Ovary (tissue), 9 donors: Measurements from ENCODE around the gene USF2. TPM values are rescaled to one million over a fixed set of nuclear protein-coding genes. Genes with fewer than 3 reads are reported as not detected.

Experiments
- DNase-seq, 5 donors: peaks; one replicate each; pipeline ENCODE4 v3.0.0-alpha.2; 2019 to 2020
- H3K27ac ChIP-seq, 2 donors: fragments of 200-600 bp; one replicate each; pipeline versions ENCODE4 v1.5.1 to v1.8.0; 2019 to 2022
- H3K27me3 ChIP-seq: fragments of 200-600 bp; one replicate; pipeline ENCODE4 v1.8.0; 2022
- H3K36me3 ChIP-seq: fragments of 200-600 bp; sonication (generic); one replicate; pipeline ENCODE4 v1.5.1; 2019
- H3K4me1 ChIP-seq: one replicate; pipeline ENCODE4 v1.8.1; 2013; ENCODE audit warnings: mild to moderate bottlenecking, moderate library complexity; ENCODE audit not compliant: insufficient read depth
- H3K4me3 ChIP-seq: fragments of 200-600 bp; sonication (generic); one replicate; pipeline ENCODE4 v1.5.1; 2017
- H3K9me3 ChIP-seq, 2 donors: fragments of 200-600 bp in 1 of 2; sonication (generic) in 1 of 2; one replicate each; pipeline versions ENCODE4 v1.5.1 to v1.8.1; 2013 to 2019; ENCODE audit warnings: mild to moderate bottlenecking in 1 of 2, moderate library complexity in 1 of 2
- EP300 ChIP-seq: sonication (generic); formaldehyde crosslinking; IDR thresholded peaks from one replicate; pipeline ENCODE4 v1.6.1; 2017; ENCODE audit warnings: antibody characterized with exemption
- POLR2A ChIP-seq: fragments of 450-650 bp; IDR thresholded peaks from one replicate; pipeline ENCODE4 v1.6.1; 2017; ENCODE audit warnings: antibody characterized with exemption, mild to moderate bottlenecking, moderate library complexity
- WGBS, 3 donors: extraction: QIAGEN DNeasy Blood & Tissue Kit in 1 of 3; methylation state at CpG; one replicate each; pipeline versions ENCODE4 v1.1.5 to v1.1.7; 2013 to 2017; 5-methylcytosine and 5-hydroxymethylcytosine counted together
- intact Hi-C, 4 donors: fragments of 100-400 bp; cut with DNase I; formaldehyde crosslinking; loops; one replicate each; pipeline versions ENCODE4 v1.11.0 to v1.15.1; 2022 to 2023
- polyA plus RNA-seq, 2 donors: library from polyadenylated mRNA; stranded (reverse); fragments of 200-250 nt in 1 of 2; fragments of 350-450 nt in 1 of 2; fragmentation: Illumina TruSeq in 1 of 2; extraction: RNeasy Lipid Tissue Mini Kit (QIAGEN cat#74804) in 1 of 2; gene quantifications; one replicate each; pipeline ENCODE4 v1.2.3, GENCODE V29; 2013 to 2014
- total RNA-seq, 7 donors: library from RNA; depleted of rRNA in 2 of 7; stranded (reverse); fragments of >200 nt in 2 of 7; fragmentation: NEBNext Ultra II Directional in 3 of 7; extraction: Animal tissue kit (Norgen Biotek cat#: 25700) in 3 of 7; gene quantifications; one replicate each; pipeline versions ENCODE4 v1.1.0 to v1.2.4, GENCODE V29; 2016 to 2023
- TF ChIP-seq, protein P1 (sequence below), 3 donors: fragments of 450-650 bp in 2 of 3; fragments of 200-600 bp in 1 of 3; IDR thresholded peaks; one replicate each; pipeline versions ENCODE4 v1.5.1 to v1.8.0; 2016 to 2022; ENCODE audit warnings: antibody characterized with exemption in 3 of 3, mild to moderate bottlenecking in 1 of 3
- donor health status: DM: no; HTN: no; CAD: no; lungs with moderate emphysema.
- donor health status: DM: no; HTN: no; CAD: no.
- donor health status: Bipolar disorder and iron deficiency.
- donor health status: DM: yes; HTN: yes; CAD: no.
- donor health status: DM: no; HTN: no; CAD: no.
- donor health status: DM: yes; HTN: yes; CAD: no.

The USF2 gene
- total and polyA plus RNA-seq, 9 donors, result 105 to 218 (median 159) TPM

DNA sequence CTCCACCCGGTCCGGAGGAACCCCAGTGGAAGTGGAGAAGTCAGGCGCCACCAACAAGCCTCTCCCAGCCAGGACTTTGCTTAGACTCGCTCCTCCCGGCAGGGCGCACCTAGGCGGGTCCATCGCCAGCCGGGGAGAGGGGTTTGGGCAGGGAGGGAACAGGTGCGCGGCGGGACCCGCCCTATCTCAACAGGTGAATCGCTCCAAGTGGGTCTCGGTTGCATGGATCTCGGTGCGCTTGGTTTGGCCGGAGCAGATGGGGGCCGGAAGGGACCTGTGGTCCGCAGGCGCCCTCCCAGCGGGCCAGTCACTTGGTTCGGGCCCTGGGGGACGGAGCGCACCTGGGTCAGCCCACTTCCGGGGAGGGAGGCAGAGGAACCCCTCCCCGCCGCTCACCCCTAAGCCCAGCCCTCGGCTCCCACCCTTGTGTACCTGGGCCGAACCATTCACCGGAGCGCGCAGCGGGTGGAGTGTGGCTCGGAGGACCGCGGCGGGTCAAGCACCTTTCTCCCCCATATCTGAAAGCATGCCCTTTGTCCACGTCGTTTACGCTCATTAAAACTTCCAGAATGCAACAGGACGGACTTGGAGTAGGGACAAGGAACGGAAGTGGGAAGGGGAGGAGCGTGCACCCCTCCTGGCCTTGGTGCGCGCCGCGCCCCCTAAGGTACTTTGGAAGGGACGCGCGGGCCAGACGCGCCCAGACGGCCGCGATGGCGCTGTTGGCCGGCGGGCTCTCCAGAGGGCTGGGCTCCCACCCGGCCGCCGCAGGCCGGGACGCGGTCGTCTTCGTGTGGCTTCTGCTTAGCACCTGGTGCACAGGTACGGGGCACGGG is 20.2 kb upstream of the USF2 start, which contains the start of gene LSR:
Gene LSR, plus strand, starts transcription at position 693 of the 836 bp plus-strand sequence. Its CDS starts 21 bp downstream, at position 714.
- TF ChIP-seq POLR2A (no peak), EP300 (no peak)
- TF ChIP-seq, protein P1, sequence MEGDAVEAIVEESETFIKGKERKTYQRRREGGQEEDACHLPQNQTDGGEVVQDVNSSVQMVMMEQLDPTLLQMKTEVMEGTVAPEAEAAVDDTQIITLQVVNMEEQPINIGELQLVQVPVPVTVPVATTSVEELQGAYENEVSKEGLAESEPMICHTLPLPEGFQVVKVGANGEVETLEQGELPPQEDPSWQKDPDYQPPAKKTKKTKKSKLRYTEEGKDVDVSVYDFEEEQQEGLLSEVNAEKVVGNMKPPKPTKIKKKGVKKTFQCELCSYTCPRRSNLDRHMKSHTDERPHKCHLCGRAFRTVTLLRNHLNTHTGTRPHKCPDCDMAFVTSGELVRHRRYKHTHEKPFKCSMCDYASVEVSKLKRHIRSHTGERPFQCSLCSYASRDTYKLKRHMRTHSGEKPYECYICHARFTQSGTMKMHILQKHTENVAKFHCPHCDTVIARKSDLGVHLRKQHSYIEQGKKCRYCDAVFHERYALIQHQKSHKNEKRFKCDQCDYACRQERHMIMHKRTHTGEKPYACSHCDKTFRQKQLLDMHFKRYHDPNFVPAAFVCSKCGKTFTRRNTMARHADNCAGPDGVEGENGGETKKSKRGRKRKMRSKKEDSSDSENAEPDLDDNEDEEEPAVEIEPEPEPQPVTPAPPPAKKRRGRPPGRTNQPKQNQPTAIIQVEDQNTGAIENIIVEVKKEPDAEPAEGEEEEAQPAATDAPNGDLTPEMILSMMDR (IDR thresholded peaks at IDR 0.05), result no peak
- intact Hi-C loops, result no loop called here

DNA sequence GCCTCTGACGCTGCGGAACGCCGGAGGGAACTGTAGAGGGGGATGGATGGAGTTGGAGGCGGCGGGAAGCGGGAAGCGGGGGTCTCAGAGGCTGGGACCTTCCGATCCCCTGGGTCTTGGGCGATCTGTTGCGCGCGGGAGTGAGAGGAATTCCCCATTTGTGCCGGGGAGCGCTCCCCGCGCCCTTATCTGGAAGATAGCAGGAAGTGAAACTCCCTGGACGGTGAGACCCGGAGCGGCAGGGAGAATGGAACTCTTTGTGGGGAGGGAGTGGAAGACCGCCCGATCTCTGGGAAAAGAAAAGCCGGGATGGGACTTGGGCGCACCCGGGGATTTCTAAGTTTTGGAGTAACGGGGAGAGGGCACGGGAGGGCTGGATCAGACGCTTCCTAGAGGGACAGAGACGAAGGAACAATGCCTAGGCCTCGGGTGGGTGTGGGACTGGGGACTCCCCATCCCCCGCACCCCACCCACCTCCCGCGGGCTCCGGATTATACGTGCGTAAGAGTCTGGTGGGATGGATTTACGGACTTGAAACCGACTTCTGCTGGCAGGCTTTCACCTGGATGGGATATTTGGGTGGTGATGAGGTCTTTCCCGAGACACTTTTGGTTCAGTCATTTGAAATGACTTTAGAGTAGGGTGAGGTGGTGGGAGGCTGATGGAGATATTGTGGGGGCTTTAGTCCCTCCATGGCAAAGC is 19.5 kb upstream of the USF2 start:
- DNase-seq, result peak in 1 of 5 donors; percentile 28
- Histone ChIP-seq H3K27ac (no peak overlapping the region), H3K36me3 (no peaks in the 10 kb centered on the region), H3K9me3 (peaks cover 0 to 2% of the 10 kb centered on the region in 2 donors), H3K4me3 (peak overlapping the region; percentile 41), H3K4me1 (peaks cover 2% of the 10 kb centered on the region), H3K27me3 (no peaks in the 10 kb centered on the region)
- 2 to 4% (median 2%) methylated on average over 39 of the region's 39 CpGs for WGBS, 3 donors
- intact Hi-C loops, result no loop called here
- TF ChIP-seq, protein P1 (IDR thresholded peaks at IDR 0.05), result no peak
- TF ChIP-seq POLR2A (no peak), EP300 (no peak)

More for the DNA sequence above, 20.2 kb upstream of the USF2 start, which contains the start of gene LSR:
- Histone ChIP-seq H3K4me3 (peak within 1 kb of the TSS; percentile 41), H3K27ac (no peak within 1 kb of the TSS), H3K36me3 (no peaks in the 10 kb centered on the region), H3K9me3 (peaks cover 0 to 2% of the 10 kb centered on the region in 2 donors), H3K27me3 (no peaks in the 10 kb centered on the region), H3K4me1 (peaks cover 2% of the 10 kb centered on the region)
- 0 to 1% (median 1%) methylated on average over 62 to 69 of the region's 69 CpGs for WGBS, 3 donors
- peak in 4 of 5 donors; percentile 28 to 46 (median 42) for DNase-seq

DNA sequence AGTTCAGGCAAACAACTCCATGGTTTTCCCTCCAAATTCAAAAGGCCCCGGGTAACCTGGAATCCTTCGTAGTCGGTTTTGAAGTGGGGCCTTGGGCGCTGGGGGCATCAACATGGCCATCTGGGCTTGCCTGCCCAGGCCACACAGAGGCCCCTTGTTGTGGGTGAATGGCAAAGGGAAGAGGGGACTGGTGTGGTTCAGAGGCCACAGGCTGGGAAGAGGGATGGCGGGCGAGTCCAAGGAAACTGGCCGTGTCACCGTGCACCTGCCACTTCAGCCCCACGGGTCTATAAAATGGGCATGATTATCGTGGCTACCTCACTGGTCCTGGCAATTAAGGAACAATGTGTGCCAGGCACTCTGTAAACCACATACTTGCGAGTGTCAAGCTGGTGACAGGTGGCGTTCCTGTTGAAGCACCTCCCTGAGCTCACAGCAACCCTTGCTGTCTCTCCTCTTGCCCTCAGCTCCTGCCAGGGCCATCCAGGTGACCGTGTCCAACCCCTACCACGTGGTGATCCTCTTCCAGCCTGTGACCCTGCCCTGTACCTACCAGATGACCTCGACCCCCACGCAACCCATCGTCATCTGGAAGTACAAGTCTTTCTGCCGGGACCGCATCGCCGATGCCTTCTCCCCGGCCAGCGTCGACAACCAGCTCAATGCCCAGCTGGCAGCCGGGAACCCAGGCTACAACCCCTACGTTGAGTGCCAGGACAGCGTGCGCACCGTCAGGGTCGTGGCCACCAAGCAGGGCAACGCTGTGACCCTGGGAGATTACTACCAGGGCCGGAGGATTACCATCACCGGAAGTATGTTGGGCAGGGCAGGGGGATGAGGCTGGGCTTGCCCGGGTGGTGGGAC is 18.7 kb upstream of the USF2 start:
- no peaks in the 10 kb centered on the region for H3K27me3 ChIP-seq
- TF ChIP-seq, protein P1 (IDR thresholded peaks at IDR 0.05), result no peak
- TF ChIP-seq EP300 (no peak), POLR2A (no peak)
- peak overlapping the region; percentile 41 for H3K4me3 ChIP-seq
- intact Hi-C loops, result no loop called here
- H3K27ac ChIP-seq, result no peak overlapping the region
- H3K36me3 ChIP-seq, result no peaks in the 10 kb centered on the region
- H3K9me3 ChIP-seq, result peaks cover 0 to 2% of the 10 kb centered on the region in 2 donors
- peak in 1 of 5 donors; percentile 28 for DNase-seq
- 81 to 84% (median 83%) methylated on average over 34 of the region's 34 CpGs for WGBS, 3 donors
- peaks cover 2% of the 10 kb centered on the region for H3K4me1 ChIP-seq

DNA sequence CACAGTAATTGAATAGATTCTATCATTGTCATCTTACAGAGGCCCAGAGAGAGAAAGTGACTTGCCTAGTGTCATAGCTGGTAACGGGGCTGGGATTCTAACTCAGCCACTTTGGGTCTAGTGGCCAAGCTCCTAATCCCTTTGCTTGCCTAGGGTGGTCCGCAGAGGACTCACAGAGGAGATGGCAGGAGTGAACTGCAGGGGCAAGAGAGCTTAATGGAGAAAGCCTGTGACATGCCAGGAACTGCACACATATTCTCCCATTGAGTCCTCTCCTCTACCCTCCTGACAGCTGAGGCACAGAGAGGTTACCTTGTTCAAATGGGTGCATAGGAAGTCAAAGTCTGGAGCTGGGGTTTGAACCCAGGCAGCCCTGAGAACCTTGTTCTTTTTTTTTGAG is 17.3 kb upstream of the USF2 start:
- H3K27me3 ChIP-seq, result no peaks in the 10 kb centered on the region
- no peaks in the 10 kb centered on the region for H3K36me3 ChIP-seq
- intact Hi-C loops, result no loop called here
- no peak for DNase-seq
- no peak overlapping the region for H3K4me3 ChIP-seq
- H3K4me1 ChIP-seq, result peaks cover 2% of the 10 kb centered on the region
- H3K27ac ChIP-seq, result no peak overlapping the region
- TF ChIP-seq, protein P1 (IDR thresholded peaks at IDR 0.05), result no peak
- TF ChIP-seq EP300 (no peak), POLR2A (no peak)
- WGBS, 3 donors, result 75 to 94% (median 86%) methylated on average over 2 of the region's 2 CpGs
- H3K9me3 ChIP-seq, result no peaks in the 10 kb centered on the region
